ENCODE measurements around the gene GALNT1. TPM values are rescaled to one million over a fixed set of nuclear protein-coding genes. Genes with fewer than 3 reads are reported as not detected.

GALNT1 gene
- total RNA-seq (10 to 100 TPM; 20.9 to 42.0 (median 35.1) TPM), polyA plus RNA-seq (10 to 100 TPM; 21.4 to 24.5 TPM), total RNA-seq (41.3 reads per million, percentile 67 among the genes with 10 or more reads in this experiment)

DNA sequence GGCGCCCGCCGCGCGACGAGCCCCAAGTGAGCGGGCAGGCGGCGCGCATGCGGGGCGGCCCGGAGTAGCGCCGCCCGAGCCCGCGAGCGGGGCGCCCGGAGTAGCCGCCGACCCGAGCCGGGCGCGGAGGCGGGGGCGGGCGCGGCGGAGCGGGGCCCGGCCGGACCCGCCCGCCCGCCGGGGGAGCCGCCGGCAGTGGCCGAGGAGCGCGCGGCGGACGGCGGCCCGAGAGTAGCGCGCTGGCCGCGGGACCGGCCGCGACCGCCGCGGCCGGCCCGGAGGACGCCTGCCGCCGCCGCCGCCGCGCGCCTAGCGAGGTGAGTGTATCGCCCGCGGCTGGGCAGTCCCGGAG lies at the start of gene GALNT1:
Gene GALNT1, plus strand, starts transcription at position 195 of the 352 bp plus-strand sequence. CDS start 72,923 bp downstream, outside the sequence.
- Histone ChIP-seq H3K27ac (ENCODE audit: low read depth, low read length) (peak within 1 kb of the TSS; percentile 77), H3K4me1 (ENCODE audit: control insufficient read depth in 2 of 2, insufficient read depth in 2 of 2, low read length in 2 of 2) (peaks cover 11% of the 10 kb centered on the region in 2 donors), H3K27me3 (ENCODE audit: control insufficient read depth in 2 of 2, insufficient read depth in 2 of 2, low read length in 2 of 2) (no peaks in the 10 kb centered on the region), H3K9me3 (ENCODE audit: control insufficient read depth in 2 of 3, low read length in 3 of 3) (no peaks in the 10 kb centered on the region), H3K36me3 (ENCODE audit: control insufficient read depth in 2 of 3, insufficient read depth in 3 of 3, low read length in 3 of 3) (no peaks in the 10 kb centered on the region), H3K4me3 (ENCODE audit: low read length) (peak within 1 kb of the TSS; percentile 61)
- intact Hi-C loops (cut with micrococcal nuclease): loop anchor here (1.0 to 10.0 kb wide), 12 partner anchors 84 to 607 kb away; partner anchors contain the start of genes ELP2 (in 2 of the 2), INO80C (in 2 of the 2), SLC39A6 (in 2 of the 2) and ZNF397 (in 2 of the 2)
- Mint-ChIP-seq H3K27me3 (peaks cover 0 to 12% (median 7%) of the 10 kb centered on the region in 5 donors), H3K4me3 (peak within 1 kb of the TSS; percentile 67 to 93 (median 88)), H3K9me3 (peaks cover 0 to 3% (median 0%) of the 10 kb centered on the region in 11 donors), H3K27ac (peak within 1 kb of the TSS; percentile 66 to 94 (median 83)), H3K4me1 (peaks cover 13 to 43% (median 28%) of the 10 kb centered on the region in 7 donors), H3K36me3 (peaks cover 0 to 21% (median 0%) of the 10 kb centered on the region in 5 donors)
- ATAC-seq (peak; percentile 50), DNase-seq (no peak)
- ChIA-PET POLR2A (interaction anchor here (0.8 to 2.6 kb wide), 5 partner anchors 9 to 85 kb away, joined by 3 to 17 read pairs (median 4); partner anchors contain the start of gene INO80C), CTCF (no interaction called here)

- Histone ChIP-seq H3K27ac (ENCODE audit: low read depth, low read length) (no peak overlapping the region), H3K4me1 (ENCODE audit: control insufficient read depth in 2 of 2, insufficient read depth in 2 of 2, low read length in 2 of 2) (no peaks in the 10 kb centered on the region), H3K9me3 (ENCODE audit: control insufficient read depth in 2 of 3, low read length in 3 of 3) (peaks cover 0 to 4% (median 0%) of the 10 kb centered on the region in 3 experiments), H3K4me3 (ENCODE audit: low read length) (no peak overlapping the region), H3K36me3 (ENCODE audit: control insufficient read depth in 2 of 3, insufficient read depth in 3 of 3, low read length in 3 of 3) (no peaks in the 10 kb centered on the region), H3K27me3 (ENCODE audit: control insufficient read depth in 2 of 2, insufficient read depth in 2 of 2, low read length in 2 of 2) (no peaks in the 10 kb centered on the region)
- no peak overlapping the region for H3K27ac Mint-ChIP-seq
- CTCF ChIA-PET: no interaction called here
- intact Hi-C loops (cut with micrococcal nuclease): no loop called here
- POLR2A ChIA-PET: no interaction called here
- H3K4me1 Mint-ChIP-seq: no peaks in the 10 kb centered on the region
- peaks cover 0 to 46% (median 20%) of the 10 kb centered on the region in 11 donors for H3K9me3 Mint-ChIP-seq
- no peak overlapping the region for H3K4me3 Mint-ChIP-seq
- no peaks in the 10 kb centered on the region for H3K36me3 Mint-ChIP-seq
- DNase-seq (no peak), ATAC-seq (no peak)
- H3K27me3 Mint-ChIP-seq: peaks cover 11 to 32% (median 19%) of the 10 kb centered on the region in 5 donors
Observed at GRCh38 chr18:35533916-35534405, 47.6 kb upstream of the GALNT1 start.

GRCh38 chr18:35535297-35535696 lies 46.2 kb upstream of the GALNT1 start:
- CTCF ChIA-PET: no interaction called here
- Histone ChIP-seq H3K27ac (ENCODE audit: low read depth, low read length) (no peak overlapping the region), H3K36me3 (ENCODE audit: control insufficient read depth in 2 of 3, insufficient read depth in 3 of 3, low read length in 3 of 3) (no peaks in the 10 kb centered on the region), H3K27me3 (ENCODE audit: control insufficient read depth in 2 of 2, insufficient read depth in 2 of 2, low read length in 2 of 2) (no peaks in the 10 kb centered on the region), H3K9me3 (ENCODE audit: control insufficient read depth in 2 of 3, low read length in 3 of 3) (peaks cover 0 to 4% (median 0%) of the 10 kb centered on the region in 3 experiments), H3K4me1 (ENCODE audit: control insufficient read depth in 2 of 2, insufficient read depth in 2 of 2, low read length in 2 of 2) (no peaks in the 10 kb centered on the region), H3K4me3 (ENCODE audit: low read length) (no peak overlapping the region)
- POLR2A ChIA-PET: no interaction called here
- H3K4me3 Mint-ChIP-seq: no peak overlapping the region
- H3K4me1 Mint-ChIP-seq: no peaks in the 10 kb centered on the region
- H3K9me3 Mint-ChIP-seq: peaks cover 0 to 34% (median 16%) of the 10 kb centered on the region in 11 donors
- no peak for DNase-seq
- no peaks in the 10 kb centered on the region for H3K36me3 Mint-ChIP-seq
- peaks cover 9 to 24% (median 16%) of the 10 kb centered on the region in 5 donors for H3K27me3 Mint-ChIP-seq
- H3K27ac Mint-ChIP-seq: no peak overlapping the region
- intact Hi-C loops (cut with micrococcal nuclease): no loop called here
- ATAC-seq: no peak

- H3K27ac ChIP-seq (ENCODE audit: low read depth, low read length): no peak overlapping the region
- intact Hi-C loops (cut with micrococcal nuclease): no loop called here
- DNase-seq: no peak
- Mint-ChIP-seq H3K9me3 (peaks cover 0 to 7% (median 0%) of the 10 kb centered on the region in 11 donors), H3K4me3 (no peak overlapping the region), H3K27me3 (peaks cover 0 to 14% (median 5%) of the 10 kb centered on the region in 5 donors), H3K27ac (no peak overlapping the region), H3K36me3 (peaks cover 0 to 7% (median 0%) of the 10 kb centered on the region in 5 donors), H3K4me1 (peaks cover 0 to 4% (median 0%) of the 10 kb centered on the region in 7 donors)
- H3K36me3 ChIP-seq (ENCODE audit: control insufficient read depth in 2 of 3, insufficient read depth in 3 of 3, low read length in 3 of 3): no peaks in the 10 kb centered on the region
- ChIA-PET CTCF (no interaction called here), POLR2A (no interaction called here)
- no peaks in the 10 kb centered on the region for H3K4me1 ChIP-seq (ENCODE audit: control insufficient read depth in 2 of 2, insufficient read depth in 2 of 2, low read length in 2 of 2)
- H3K27me3 ChIP-seq (ENCODE audit: control insufficient read depth in 2 of 2, insufficient read depth in 2 of 2, low read length in 2 of 2): no peaks in the 10 kb centered on the region
- no peak for ATAC-seq
- no peak overlapping the region for H3K4me3 ChIP-seq (ENCODE audit: low read length)
- H3K9me3 ChIP-seq (ENCODE audit: control insufficient read depth in 2 of 3, low read length in 3 of 3): no peaks in the 10 kb centered on the region
Observed at GRCh38 chr18:35542356-35542755, 39.2 kb upstream of the GALNT1 start.

DNA sequence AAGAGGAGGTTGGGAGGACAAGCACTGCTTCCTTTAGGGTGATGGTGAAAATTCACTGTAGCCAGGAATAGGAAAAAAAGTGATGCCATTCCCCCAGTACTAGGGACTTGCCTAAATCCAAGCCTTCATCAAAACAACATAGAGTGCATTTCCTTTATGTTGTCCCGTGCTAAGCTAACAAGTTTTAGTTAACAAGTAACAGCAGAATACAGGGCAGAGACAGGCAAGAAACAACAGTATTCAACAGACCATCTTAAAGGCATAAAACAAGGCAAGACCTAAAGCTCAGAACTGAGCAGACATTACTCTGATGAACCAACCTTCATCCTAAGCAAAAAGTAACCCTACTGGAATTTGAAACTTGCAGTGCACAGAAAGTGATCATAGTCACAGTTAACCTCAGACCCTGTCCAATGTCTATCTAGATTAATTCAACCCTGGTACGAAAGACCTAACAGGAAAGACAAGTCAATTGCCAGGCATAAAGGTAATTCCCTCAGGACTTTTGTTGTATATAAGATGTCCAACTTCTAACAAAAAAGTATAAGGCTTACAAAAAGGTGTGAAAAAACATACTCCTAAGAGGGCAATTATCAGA lies 34.4 kb upstream of the GALNT1 start:
- POLR2A ChIA-PET: no interaction called here
- H3K27me3 Mint-ChIP-seq: peaks cover 0 to 12% (median 3%) of the 10 kb centered on the region in 5 donors
- no peaks in the 10 kb centered on the region for H3K36me3 ChIP-seq (ENCODE audit: control insufficient read depth in 2 of 3, insufficient read depth in 3 of 3, low read length in 3 of 3)
- intact Hi-C loops (cut with micrococcal nuclease): no loop called here
- H3K36me3 Mint-ChIP-seq: peaks cover 0 to 7% (median 0%) of the 10 kb centered on the region in 5 donors
- no peaks in the 10 kb centered on the region for H3K9me3 ChIP-seq (ENCODE audit: control insufficient read depth in 2 of 3, low read length in 3 of 3)
- H3K27ac Mint-ChIP-seq: no peak overlapping the region
- CTCF ChIA-PET: interaction anchor here (0.5 to 0.6 kb wide), 3 partner anchors 14 to 737 kb away, joined by 3 read pairs; no protein-coding TSS in a partner anchor
- H3K4me1 Mint-ChIP-seq: peaks cover 0 to 4% (median 0%) of the 10 kb centered on the region in 7 donors
- no peaks in the 10 kb centered on the region for H3K4me1 ChIP-seq (ENCODE audit: control insufficient read depth in 2 of 2, insufficient read depth in 2 of 2, low read length in 2 of 2)
- no peak for DNase-seq
- no peak for ATAC-seq
- peaks cover 0 to 7% (median 0%) of the 10 kb centered on the region in 11 donors for H3K9me3 Mint-ChIP-seq
- H3K27ac ChIP-seq (ENCODE audit: low read depth, low read length): no peak overlapping the region
- H3K4me3 ChIP-seq (ENCODE audit: low read length): no peak overlapping the region
- no peak overlapping the region for H3K4me3 Mint-ChIP-seq
- H3K27me3 ChIP-seq (ENCODE audit: control insufficient read depth in 2 of 2, insufficient read depth in 2 of 2, low read length in 2 of 2): no peaks in the 10 kb centered on the region

- ATAC-seq: no peak
- Mint-ChIP-seq H3K27me3 (peaks cover 0 to 17% (median 5%) of the 10 kb centered on the region in 5 donors), H3K4me1 (peaks cover 0 to 4% (median 0%) of the 10 kb centered on the region in 7 donors), H3K27ac (no peak overlapping the region), H3K36me3 (peaks cover 0 to 7% (median 0%) of the 10 kb centered on the region in 5 donors), H3K9me3 (peaks cover 0 to 5% (median 0%) of the 10 kb centered on the region in 11 donors), H3K4me3 (no peak overlapping the region)
- ChIA-PET CTCF (no interaction called here), POLR2A (no interaction called here)
- intact Hi-C loops (cut with micrococcal nuclease): no loop called here
- H3K36me3 ChIP-seq (ENCODE audit: control insufficient read depth in 2 of 3, insufficient read depth in 3 of 3, low read length in 3 of 3): no peaks in the 10 kb centered on the region
- no peak for DNase-seq
- no peak overlapping the region for H3K27ac ChIP-seq (ENCODE audit: low read depth, low read length)
- H3K27me3 ChIP-seq (ENCODE audit: control insufficient read depth in 2 of 2, insufficient read depth in 2 of 2, low read length in 2 of 2): no peaks in the 10 kb centered on the region
- no peaks in the 10 kb centered on the region for H3K4me1 ChIP-seq (ENCODE audit: control insufficient read depth in 2 of 2, insufficient read depth in 2 of 2, low read length in 2 of 2)
- H3K9me3 ChIP-seq (ENCODE audit: control insufficient read depth in 2 of 3, low read length in 3 of 3): no peaks in the 10 kb centered on the region
- H3K4me3 ChIP-seq (ENCODE audit: low read length): no peak overlapping the region
Observed at GRCh38 chr18:35549564-35549963, 32.0 kb upstream of the GALNT1 start.

Measured in naive thymus-derived CD4-positive, alpha-beta T cell (primary cell).